Non-pigmented ciliary epithelial cell (primary cell): Measurements from ENCODE around the gene CPSF6.
"Not testable (repeated sequence)": the region's sequence is repeated elsewhere in the genome, so short reads cannot be mapped to it uniquely, and the experiment has no call there.

ENCODE experiments used
- DNase-seq: peaks from one replicate; pipeline ENCODE4 v3.0.0-alpha.2; 2010; ENCODE audit warnings: low read depth

Gene CPSF6

DNA sequence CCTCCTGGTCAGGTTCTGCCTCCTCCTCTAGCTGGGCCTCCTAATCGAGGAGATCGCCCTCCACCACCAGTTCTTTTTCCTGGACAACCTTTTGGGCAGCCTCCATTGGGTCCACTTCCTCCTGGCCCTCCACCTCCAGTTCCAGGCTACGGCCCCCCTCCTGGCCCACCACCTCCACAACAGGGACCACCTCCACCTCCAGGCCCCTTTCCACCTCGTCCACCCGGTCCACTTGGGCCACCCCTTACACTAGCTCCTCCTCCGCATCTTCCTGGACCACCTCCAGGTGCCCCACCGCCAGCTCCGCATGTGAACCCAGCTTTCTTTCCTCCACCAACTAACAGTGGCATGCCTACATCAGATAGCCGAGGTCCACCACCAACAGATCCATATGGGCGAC, 19.3 kb downstream of the CPSF6 start:
- no peak for DNase-seq

DNA sequence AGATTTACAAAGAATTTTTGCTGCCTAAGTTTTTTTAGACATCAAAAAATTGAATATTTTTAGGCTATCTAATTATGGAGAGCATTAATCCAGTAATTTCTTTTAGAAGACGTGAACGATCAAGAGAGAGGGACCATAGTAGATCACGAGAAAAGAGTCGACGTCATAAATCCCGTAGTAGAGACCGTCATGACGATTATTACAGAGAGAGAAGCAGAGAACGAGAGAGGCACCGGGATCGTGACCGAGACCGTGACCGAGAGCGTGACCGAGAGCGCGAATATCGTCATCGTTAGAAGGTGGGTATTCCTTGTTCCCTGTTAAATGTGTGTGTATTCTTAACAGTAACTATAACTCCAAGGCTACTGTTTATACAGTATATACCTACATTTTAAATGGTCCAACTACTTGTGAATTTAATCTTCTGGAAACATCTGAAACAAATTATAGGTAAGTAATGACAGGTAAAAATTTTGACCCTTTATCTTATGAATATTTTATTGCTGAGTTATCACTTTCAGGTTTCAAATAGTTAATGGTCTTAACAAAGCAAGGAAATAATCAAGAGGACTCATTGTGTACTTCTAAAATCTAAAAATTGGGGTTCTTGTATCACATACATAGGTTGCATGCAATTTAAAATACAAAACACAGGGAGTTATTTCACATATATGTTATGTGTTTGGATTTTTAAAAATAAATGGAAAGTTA, 23.1 kb downstream of the CPSF6 start:
- no peak for DNase-seq

DNA sequence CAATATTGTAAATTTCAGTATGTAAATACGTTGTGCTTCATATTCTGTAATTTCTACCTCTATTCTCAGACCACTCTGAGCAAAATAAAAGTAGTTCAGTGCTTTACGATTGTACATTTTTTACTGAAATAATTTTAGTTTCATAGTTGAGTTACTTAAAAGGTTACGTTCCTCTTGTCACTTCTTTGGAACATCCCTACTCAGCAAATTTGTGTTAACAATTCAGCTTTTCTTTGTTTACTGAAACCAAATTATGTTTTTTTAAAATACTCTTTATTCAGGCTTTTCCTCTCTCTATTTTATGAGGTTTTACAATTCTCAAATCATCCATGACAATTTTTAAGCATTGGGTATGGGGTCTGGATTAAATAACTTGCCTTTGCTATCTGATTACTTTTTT, 25.8 kb downstream of the CPSF6 start:
- DNase-seq: no peak

DNA sequence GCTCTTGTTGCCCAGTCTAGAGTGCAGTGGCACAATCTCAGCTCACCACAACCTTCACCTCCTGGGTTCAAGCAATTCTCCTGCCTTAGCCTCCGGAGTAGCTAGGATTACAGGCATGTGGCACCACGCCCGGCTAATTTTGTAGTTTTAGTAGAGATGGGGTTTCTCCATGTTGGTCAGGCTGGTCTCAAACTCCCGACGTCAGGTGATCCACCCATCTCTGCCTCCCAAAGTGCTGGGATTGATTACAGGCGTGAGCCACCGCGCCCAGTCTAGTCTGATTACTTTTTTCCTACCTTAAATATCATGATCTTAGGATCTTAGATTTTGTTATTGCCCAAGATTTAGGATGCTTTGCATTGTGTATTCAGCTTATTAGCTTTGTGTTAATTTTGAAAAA, 26.3 kb downstream of the CPSF6 start:
- DNase-seq: not testable (repeated sequence)

DNA sequence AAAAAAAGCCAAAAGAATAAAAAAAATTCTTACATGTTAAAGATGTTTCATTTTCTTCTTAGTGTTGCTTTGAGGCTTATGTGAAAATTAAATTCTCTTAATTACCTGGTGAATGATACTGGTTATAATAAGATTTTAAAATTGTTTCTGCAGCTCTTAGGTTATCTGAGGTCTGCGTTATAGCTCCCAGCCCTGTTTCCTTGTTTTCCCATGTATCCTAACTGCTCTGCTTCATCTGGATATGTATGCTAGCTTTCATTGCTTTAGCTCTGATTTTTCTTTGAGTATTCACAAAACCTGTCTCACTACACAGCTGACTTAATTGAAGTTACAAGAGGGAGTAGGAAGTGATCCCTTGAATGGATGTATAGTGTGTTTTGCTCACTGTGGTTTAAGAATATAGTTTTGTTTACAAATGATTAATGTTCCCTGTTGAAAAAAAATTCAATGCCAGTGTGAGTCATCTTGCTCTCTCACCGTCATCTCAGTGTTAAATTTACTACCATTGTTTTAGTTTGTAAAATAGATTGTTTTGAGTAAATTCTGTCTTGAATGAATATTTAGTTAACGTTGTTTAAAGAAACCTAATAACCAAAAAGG, 26.8 kb downstream of the CPSF6 start:
- peak; percentile 40 for DNase-seq

DNA sequence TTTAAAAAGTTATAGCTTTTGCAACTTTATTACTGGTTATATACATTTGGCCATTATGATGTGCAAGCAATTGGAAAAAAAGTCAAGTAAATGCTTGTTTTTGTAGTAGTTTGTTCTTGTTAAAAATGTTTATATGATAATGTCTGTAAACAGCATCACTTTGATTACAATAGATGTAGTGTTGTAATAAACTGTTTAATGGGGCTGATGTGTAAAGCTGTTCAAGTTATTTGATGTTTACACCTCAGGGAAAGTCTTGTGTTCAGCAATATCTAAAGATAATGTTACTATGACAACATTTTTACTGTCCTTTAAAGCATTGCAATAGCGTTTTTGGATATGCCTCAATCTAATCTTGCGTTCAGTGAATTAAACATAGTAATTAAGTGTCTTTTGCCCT, 30.4 kb downstream of the CPSF6 start:
- DNase-seq: no peak

DNA sequence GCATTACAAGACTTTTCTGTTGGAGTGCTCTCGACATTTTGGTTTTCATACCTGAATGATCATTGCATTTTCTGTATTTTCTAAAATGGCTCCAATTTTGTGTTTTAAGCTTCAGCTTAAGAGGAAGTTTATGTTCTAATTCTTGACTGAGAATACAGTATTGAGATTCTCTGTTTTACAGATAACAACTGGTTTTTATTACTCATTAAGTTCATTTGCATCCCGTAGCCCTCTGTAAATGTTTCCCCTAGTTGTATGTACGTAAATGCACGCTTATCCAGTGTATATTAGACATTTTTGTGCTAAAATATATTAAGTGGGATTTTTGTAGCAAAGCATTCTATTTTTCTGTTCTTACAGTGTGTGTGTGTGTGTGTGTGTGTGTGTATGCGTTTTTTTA, 33.1 kb downstream of the CPSF6 start:
- no peak for DNase-seq

DNA sequence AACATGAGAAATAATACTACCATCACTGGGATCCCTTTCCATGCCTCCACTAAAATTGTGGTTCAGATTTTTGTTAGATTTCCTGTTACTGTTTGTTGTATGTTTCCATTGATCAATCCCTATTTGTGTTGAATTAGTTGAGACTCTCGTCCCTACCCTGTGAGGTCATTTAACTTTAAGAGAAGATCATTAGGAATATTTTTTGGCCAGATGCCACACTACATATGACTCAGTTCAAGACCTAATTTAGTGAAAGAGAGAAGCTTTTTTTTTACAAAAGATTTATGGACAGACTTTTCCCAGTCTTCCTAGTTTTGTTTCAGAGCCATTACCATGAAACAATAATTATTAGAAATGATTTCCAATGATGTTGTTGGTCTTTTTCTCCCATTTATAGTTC, 35.5 kb downstream of the CPSF6 start:
- no peak for DNase-seq

DNA sequence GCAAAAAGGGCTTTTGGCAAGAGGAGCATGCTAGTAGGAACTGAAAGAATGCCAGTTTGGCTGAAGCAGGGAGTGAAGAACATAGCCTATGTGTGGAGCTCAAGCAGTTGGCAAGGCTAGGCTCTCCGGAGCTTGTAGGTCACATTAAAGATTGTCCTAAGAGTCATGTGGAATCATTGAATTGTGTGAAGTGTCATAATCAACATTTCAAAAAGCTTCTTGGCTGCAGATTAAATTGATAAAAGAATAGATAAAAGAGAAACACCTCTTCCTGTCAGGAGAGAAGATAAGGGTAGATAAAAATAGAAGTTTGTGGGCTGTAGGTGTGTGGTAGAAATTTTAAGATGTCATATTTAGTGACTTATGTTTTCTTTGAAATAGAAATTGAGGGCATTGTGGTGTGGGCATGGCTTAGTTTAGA, 36.1 kb downstream of the CPSF6 start:
- no peak for DNase-seq

DNA sequence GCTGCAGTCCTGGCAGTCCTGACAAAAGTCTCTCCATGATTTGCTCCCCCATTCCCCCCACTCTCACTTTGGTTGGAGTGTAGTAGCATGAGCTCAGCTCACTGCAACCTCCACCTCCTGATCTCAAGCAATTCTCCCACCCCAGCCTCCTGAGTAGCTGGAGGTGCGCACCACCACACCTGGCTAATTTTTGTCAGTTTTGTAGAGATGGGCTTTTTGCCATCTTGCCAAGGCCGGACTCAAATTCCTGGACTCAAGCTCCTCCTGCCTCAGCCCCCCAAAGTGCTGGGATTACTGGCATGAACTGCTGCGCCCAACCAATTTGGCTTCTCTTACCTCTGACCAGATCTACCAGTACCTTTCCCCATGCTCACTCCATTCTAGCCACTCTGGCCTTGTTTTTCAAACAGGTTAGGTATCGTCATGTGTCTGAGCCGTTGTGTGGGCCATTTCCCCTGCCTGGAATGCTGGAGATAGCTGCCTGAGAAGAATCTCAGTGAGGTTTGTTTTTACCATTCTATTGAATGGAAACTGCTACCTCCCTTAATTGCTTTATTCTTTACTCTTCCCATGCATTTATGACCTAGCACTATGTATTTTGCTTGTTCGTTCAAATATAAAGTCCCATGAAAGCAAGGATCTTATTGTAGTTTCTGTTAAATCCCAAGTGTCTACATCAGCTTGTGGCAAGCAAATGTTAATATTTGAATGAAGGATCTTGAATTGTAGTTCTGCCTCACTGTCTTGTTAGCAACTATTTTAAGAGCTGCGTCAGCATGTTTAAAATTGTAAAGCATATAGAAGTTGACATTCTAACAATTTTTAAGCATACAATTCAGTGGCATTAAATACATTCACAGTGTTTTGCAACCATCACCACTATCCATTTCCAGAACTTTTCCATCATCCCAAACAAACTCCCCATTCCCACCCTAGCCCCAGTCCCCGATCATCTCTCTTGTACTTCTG, 39.7 kb downstream of the CPSF6 start:
- DNase-seq: no peak

DNA sequence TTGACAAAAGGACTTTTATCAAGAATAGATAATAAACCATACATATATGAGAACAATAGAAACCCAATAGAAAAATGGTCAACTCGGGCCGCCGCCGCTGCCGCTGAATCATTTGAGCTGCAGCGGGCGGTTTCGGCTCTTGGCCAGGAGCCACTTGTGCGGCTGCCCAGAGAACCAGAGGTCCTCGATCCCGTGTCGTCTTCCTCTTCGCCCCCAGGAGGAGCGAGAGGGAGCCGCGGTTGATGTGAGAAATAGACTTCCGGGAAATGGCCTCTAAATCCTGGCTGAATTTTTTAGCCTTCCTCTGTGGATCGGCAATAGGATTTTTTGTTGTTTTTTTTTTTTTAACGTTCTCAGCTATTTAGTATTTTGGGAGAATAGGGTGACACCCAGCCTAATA, 44.8 kb downstream of the CPSF6 start:
- DNase-seq: peak; percentile 6

DNA sequence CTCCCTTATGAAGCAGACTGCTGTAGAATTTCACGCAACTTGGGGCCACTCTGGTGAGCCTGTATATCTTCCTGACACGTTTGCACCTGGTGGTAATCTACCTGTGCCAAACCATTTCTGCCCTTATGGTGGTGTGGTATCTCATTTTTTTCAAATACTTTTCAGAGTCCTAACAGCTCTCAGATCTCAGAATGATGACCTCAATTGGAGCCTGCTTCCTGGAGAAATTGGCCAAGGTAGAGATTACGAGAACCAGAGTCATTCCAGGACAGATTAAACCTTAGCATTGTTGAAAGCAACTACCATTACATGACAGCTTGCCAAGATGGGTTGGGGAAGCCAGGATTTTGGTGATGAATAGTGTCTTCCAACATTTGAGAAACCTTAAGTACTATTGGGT, 48.2 kb downstream of the CPSF6 start:
- no peak for DNase-seq

DNA sequence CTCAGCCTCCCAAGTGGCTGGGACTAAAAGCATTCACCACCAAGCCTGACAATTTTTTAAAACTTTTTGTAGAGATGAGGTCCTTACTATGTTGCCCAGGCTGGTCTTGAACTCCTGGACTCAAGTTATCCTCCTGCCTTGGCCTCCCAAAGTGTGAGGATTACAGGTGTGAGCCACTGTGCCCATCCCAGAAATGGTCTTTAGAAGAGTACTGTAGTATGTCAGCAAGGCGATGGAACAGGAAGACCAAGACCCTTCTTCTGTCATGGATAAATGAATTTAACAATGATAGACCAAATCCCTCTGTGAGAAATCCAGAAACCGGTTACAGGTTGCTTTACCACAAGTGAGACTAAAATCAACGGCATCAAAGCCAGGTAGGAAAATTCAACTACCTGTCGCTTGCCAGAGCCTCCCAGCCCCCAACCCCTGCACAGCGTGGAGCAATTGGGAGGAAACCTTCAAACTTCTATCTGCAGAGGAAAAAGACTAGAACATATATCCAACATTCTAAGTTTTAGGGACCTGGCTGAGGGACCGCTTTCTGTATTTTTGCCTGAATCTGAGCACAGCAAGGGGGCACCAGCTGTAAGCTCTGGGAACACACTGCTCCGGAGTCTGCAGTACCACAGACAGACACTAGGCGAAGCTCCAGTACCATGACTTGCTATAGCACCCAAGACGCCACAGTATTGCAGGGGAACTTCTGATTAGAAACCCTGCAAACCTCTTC, 51.3 kb downstream of the CPSF6 start:
- peak; percentile 60 for DNase-seq

DNA sequence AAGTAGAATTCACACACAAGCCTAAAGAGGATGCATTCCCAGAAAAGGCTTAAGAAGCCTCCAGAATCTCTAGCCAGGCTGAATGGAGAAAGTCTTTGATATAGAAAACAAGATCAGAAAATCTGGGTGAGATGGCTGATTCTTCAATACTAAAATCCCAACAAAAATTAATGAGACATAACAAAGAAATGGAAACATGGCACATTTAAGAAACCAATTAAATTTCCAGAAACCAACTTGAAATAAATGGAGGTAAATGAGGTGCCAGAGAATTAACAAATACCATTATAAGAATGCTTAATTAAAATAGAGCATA, 51.9 kb downstream of the CPSF6 start:
- no peak for DNase-seq

DNA sequence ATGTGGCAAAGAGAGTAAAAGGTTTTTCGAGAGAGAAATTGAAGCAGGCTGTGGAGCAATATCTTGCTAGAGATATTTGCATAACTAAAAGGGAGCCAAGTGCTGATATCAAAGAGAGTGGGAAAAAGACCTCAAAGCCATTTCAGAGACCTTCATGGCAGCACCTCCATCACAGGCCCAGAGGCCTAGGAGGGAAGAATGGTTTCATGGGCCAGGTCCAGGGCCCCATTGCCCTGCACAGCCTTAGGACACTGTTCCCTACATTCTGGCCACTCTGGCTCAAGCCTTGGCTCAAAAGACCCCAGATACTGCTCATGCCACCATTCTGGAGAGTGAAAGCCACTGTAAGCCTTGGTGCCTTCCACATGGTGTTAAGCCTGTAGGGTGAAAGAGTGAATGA, 58.8 kb downstream of the CPSF6 start:
- no peak for DNase-seq

DNA sequence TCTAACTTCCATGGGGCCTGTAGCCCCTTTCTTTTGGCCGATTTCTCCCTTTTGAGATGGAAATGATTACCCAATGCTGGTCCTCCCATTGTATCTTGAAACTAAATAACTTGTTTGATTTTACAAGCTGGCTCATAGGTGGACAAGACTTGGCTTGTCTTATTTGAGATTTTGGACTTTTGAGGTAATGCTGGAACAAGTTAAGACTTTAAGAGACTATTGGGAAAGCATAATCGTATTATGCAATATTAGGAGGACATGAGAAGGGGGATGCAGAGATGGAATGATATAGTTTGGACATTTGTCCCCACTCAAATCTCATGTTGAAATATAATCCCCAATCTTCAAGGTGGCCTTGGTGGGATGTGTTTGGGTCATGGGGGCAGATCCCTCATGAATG, 59.6 kb downstream of the CPSF6 start:
- no peak for DNase-seq

DNA sequence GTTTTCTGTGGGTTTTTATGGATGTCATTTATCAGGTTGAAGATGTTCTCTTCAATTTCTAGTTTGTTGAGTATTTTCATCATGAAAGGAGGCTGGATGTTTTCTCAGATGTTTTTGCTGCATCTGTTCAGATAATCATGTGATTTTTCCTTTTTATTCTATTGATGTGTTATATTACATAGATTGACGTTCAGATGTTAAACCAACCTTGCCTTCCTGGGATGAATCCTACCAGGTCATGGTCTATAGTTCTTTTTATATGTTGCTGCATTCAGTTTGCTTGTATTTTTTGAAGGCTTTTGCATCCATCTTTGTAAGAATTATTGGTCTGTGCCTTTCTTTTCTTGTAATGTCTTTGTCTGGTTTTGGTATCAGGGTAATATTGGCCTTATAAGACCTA, 64.9 kb downstream of the CPSF6 start:
- DNase-seq: no peak

DNA sequence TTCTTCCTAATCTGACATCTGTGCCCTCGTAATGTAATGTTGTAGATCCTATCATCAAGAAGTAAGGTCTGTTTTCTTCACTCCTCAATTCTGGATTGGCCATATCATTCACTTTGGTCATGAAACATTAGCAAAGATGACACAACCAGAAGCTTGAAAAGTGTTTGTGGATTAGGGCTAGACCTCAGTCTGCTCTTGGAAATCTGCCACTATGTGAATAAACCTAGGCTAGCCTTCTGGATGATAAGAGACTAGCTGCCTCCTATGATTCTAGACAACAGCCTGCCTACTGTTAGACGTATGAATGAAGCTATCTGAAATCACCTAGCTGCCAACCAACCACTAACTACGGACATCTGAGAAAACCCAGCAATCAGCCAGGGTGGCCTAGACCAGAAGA, 70.1 kb downstream of the CPSF6 start:
- DNase-seq: no peak

DNA sequence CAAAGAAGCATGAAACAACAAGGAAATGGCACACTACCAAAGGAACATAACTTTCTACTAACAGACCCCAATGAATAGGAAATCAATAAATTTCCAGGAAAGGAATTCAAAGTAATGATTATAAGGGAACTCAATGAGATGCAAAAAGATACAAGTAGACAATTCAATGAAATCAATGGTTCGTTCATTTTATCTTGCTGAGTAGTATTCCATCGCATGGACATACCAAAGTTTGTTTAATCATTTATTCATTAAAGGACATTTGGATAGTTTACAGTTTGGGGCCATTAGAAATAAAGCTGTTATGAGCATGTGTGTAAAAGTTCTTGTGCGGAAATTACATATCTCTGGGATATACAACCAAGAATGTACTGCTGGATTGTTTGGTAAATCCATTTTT, 73.8 kb downstream of the CPSF6 start:
- DNase-seq: no peak

DNA sequence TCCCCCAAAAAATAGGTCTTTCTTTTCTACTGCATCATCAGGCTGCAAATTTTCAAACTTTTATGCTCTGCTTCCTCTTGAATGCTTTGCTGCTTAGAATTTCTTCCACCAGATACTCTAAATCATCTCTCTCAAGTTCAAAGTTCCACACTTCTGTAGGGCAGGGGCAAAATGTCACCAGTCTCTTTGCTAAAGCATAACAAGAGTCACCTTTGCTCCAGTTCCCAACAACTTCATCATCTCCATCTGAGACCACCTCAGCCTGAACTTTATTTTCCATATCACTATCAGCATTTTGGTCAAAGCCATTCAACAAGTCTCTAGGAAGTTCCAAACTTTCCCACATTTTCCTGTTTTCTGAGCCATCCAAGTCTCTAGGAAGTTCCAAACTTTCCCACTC, 77.4 kb downstream of the CPSF6 start:
- DNase-seq: not testable (repeated sequence)

DNA sequence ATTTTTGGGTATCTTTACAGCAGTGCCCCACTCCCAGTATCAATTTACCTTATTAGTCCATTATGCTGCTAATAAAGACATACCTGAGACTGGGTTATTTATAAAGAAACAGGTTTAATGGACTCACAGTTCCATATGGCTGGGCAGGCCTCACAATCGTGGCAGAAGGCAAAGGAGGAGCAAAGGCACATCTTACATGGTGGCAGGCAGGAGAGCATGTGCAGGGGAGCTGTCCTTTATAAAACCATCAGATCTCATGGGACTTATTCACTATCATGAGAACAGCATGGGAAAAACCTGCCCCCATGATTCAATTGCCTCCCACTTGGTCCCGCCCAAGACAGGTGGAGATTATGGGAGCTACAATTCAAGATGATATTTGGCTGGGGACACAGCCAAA, 77.9 kb downstream of the CPSF6 start:
- DNase-seq: not testable (repeated sequence)

DNA sequence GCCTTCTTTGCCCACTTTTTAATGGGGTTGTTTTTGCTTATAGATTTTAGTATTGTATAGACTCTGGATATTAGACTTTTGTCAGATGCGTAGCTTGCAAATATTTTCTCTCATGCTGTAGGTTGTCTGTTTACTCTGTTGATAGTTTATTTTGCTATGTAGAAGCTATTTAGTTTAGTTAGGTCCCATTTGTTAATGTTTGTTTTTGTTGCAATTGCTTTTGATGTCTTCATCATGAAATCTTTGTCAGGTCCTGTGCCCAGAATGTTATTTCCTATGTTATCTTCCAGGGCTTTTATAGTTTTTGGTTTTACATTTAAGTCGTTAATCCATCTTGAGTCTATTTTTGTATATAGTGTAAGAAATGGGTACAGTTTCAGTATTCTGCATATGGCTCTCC, 78.9 kb downstream of the CPSF6 start:
- DNase-seq: no peak

DNA sequence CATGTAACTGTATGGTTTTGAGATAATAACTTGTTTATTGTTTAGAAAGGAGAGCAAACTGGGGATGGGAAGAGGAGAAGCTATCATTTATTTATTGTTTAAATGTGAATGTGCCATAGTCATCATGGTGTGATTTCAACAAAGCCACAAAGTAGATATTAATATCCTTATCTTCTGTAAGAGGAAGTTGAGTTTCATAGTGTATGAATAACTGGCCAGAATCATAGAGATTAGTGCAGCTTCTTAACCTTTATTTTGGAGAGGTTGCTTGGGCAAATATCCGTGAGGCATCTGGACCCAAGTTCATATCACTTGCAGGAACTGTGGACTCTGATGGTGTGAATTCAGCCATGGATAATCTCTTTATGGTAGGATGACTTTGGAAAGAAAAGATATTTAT, 82.0 kb downstream of the CPSF6 start:
- DNase-seq: no peak
